Stimulated activated CD4-positive, alpha-beta T cell treated with anti-CD3 and anti-CD28 coated beads, Interleukin-4, amount 100 ng/mL, for 4 hours (primary cell): Measurements from ENCODE around the gene HGFAC.

Experiments
- DNase-seq, 2 experiments: peaks; one replicate each; pipeline ENCODE4 v3.0.0-alpha.2; 2020

HGFAC gene

GRCh38 chr4:3476936-3477749, 35.4 kb downstream of the HGFAC start:
- DNase-seq: no peak

GRCh38 chr4:3477750-3478430, 36.1 kb downstream of the HGFAC start:
- DNase-seq: no peak

- no peak for DNase-seq
Observed at GRCh38 chr4:3478446-3479357, 36.9 kb downstream of the HGFAC start.

GRCh38 chr4:3479358-3480101, 37.8 kb downstream of the HGFAC start:
- DNase-seq: no peak

GRCh38 chr4:3480528-3481112, 38.9 kb downstream of the HGFAC start:
- peak; percentile 45 to 69 for DNase-seq

- DNase-seq: no peak
Observed at GRCh38 chr4:3481113-3481531, 39.4 kb downstream of the HGFAC start.

- DNase-seq: no peak
Observed at GRCh38 chr4:3481783-3482393, 40.1 kb downstream of the HGFAC start.

- DNase-seq: no peak
Observed at GRCh38 chr4:3482707-3483106, 40.9 kb downstream of the HGFAC start.

GRCh38 chr4:3483471-3483921, 41.7 kb downstream of the HGFAC start:
- no peak for DNase-seq

GRCh38 chr4:3484057-3484973, 42.5 kb downstream of the HGFAC start:
- no peak for DNase-seq

- DNase-seq: no peak
Observed at GRCh38 chr4:3485011-3485791, 43.4 kb downstream of the HGFAC start.

GRCh38 chr4:3485886-3486540, 44.2 kb downstream of the HGFAC start:
- DNase-seq: no peak

- no peak for DNase-seq
Observed at GRCh38 chr4:3486541-3487540, 45.1 kb downstream of the HGFAC start.

GRCh38 chr4:3487861-3488260, 46.1 kb downstream of the HGFAC start:
- no peak for DNase-seq

- DNase-seq: no peak
Observed at GRCh38 chr4:3488820-3489219, 47.1 kb downstream of the HGFAC start.

GRCh38 chr4:3489451-3489962, 47.7 kb downstream of the HGFAC start:
- no peak for DNase-seq

- DNase-seq: no peak
Observed at GRCh38 chr4:3491681-3492405, 50.1 kb downstream of the HGFAC start.
